Stimulated activated naive CD8-positive, alpha-beta T cell treated with anti-CD3 and anti-CD28 coated beads, Interleukin-15, amount 100 ng/mL, for 72 hours (primary cell): Measurements from ENCODE around the gene NXPH4.

Source experiments
- ATAC-seq: fragments of 150-1000 bp; cut with Tn5 transposase; 2 replicates; pipeline ENCODE4 v1.10.0; 2021; ENCODE audit warnings: mild to moderate bottlenecking, moderate library complexity
- DNase-seq, 2 donors: peaks; one replicate each; pipeline ENCODE4 v3.0.0; 2021 to 2022
- H3K27ac Mint-ChIP-seq, 2 donors: one replicate each; pipeline ENCODE4 v1.8.0; 2022; ENCODE audit warnings: mild to moderate bottlenecking in 2 of 2, mixed read lengths in 2 of 2, moderate library complexity in 2 of 2
- H3K27me3 Mint-ChIP-seq: one replicate; pipeline ENCODE4 v1.8.0; 2022; ENCODE audit warnings: mixed read lengths
- H3K4me1 Mint-ChIP-seq: one replicate; pipeline ENCODE4 v1.8.0; 2022; ENCODE audit warnings: mild to moderate bottlenecking, mixed read lengths
- H3K4me3 Mint-ChIP-seq, 2 donors: one replicate each; pipeline ENCODE4 v1.8.0; 2022; ENCODE audit warnings: mild to moderate bottlenecking in 2 of 2, mixed read lengths in 2 of 2, moderate library complexity in 1 of 2
- H3K9me3 Mint-ChIP-seq, 2 donors: one replicate each; pipeline ENCODE4 v1.8.0; 2022; ENCODE audit warnings: mixed read lengths in 2 of 2

The NXPH4 gene

GRCh38 chr12:57179331-57180086 is 37.1 kb upstream of the NXPH4 start:
- Mint-ChIP-seq H3K27me3 (no peaks in the 10 kb centered on the region), H3K4me3 (no peak overlapping the region), H3K9me3 (no peaks in the 10 kb centered on the region), H3K27ac (no peak overlapping the region), H3K4me1 (peaks cover 8% of the 10 kb centered on the region)
- ATAC-seq, result no peak
- DNase-seq, result no peak

- no peak for ATAC-seq
- no peak overlapping the region for H3K27ac Mint-ChIP-seq
These were observed 36.1 kb upstream of the NXPH4 start for GRCh38 chr12:57180321-57180989.

GRCh38 chr12:57181072-57181471 is 35.5 kb upstream of the NXPH4 start:
- peaks cover 8% of the 10 kb centered on the region for H3K4me1 Mint-ChIP-seq
- ATAC-seq (no peak), DNase-seq (no peak)

More at GRCh38 chr12:57180321-57180989, 36.1 kb upstream of the NXPH4 start:
- DNase-seq, result no peak
- Mint-ChIP-seq H3K4me3 (no peak overlapping the region), H3K4me1 (peaks cover 8% of the 10 kb centered on the region), H3K27me3 (no peaks in the 10 kb centered on the region), H3K9me3 (no peaks in the 10 kb centered on the region)

GRCh38 chr12:57181561-57182155 is 34.9 kb upstream of the NXPH4 start:
- Mint-ChIP-seq H3K27ac (no peak overlapping the region), H3K4me3 (no peak overlapping the region), H3K4me1 (peaks cover 8% of the 10 kb centered on the region), H3K9me3 (no peaks in the 10 kb centered on the region), H3K27me3 (no peaks in the 10 kb centered on the region)
- no peak for ATAC-seq
- no peak for DNase-seq

More at GRCh38 chr12:57181072-57181471, 35.5 kb upstream of the NXPH4 start:
- Mint-ChIP-seq H3K9me3 (no peaks in the 10 kb centered on the region), H3K4me3 (no peak overlapping the region), H3K27ac (no peak overlapping the region), H3K27me3 (no peaks in the 10 kb centered on the region)

GRCh38 chr12:57182918-57183575 is 33.5 kb upstream of the NXPH4 start:
- Mint-ChIP-seq H3K27ac (no peak overlapping the region), H3K4me3 (no peak overlapping the region), H3K4me1 (peaks cover 8% of the 10 kb centered on the region), H3K27me3 (no peaks in the 10 kb centered on the region), H3K9me3 (no peaks in the 10 kb centered on the region)
- peak; percentile 89 for ATAC-seq
- peak; percentile 76 to 77 for DNase-seq

- no peak overlapping the region for H3K27ac Mint-ChIP-seq
- H3K4me3 Mint-ChIP-seq, result no peak overlapping the region
- peaks cover 8% of the 10 kb centered on the region for H3K4me1 Mint-ChIP-seq
- no peaks in the 10 kb centered on the region for H3K27me3 Mint-ChIP-seq
- H3K9me3 Mint-ChIP-seq, result no peaks in the 10 kb centered on the region
- ATAC-seq, result no peak
- no peak for DNase-seq
These were observed 32.5 kb upstream of the NXPH4 start for GRCh38 chr12:57183939-57184725.

GRCh38 chr12:57185403-57185802 is 31.2 kb upstream of the NXPH4 start:
- no peaks in the 10 kb centered on the region for H3K27me3 Mint-ChIP-seq
- H3K4me1 Mint-ChIP-seq, result peaks cover 8% of the 10 kb centered on the region
- ATAC-seq, result no peak
- H3K9me3 Mint-ChIP-seq, result no peaks in the 10 kb centered on the region
- DNase-seq, result no peak
- H3K27ac Mint-ChIP-seq, result no peak overlapping the region
- no peak overlapping the region for H3K4me3 Mint-ChIP-seq

GRCh38 chr12:57185906-57186508 is 30.6 kb upstream of the NXPH4 start:
- Mint-ChIP-seq H3K27me3 (no peaks in the 10 kb centered on the region), H3K9me3 (no peaks in the 10 kb centered on the region), H3K4me1 (peaks cover 8% of the 10 kb centered on the region), H3K27ac (no peak overlapping the region), H3K4me3 (no peak overlapping the region)
- ATAC-seq, result no peak
- DNase-seq, result no peak

GRCh38 chr12:57187222-57188089 is 29.1 kb upstream of the NXPH4 start:
- Mint-ChIP-seq H3K4me1 (peaks cover 8% of the 10 kb centered on the region), H3K27me3 (no peaks in the 10 kb centered on the region), H3K4me3 (no peak overlapping the region), H3K9me3 (no peaks in the 10 kb centered on the region), H3K27ac (peak overlapping the region in 1 of 2 donors; percentile 7)
- no peak for ATAC-seq
- DNase-seq, result no peak

- Mint-ChIP-seq H3K27ac (no peak overlapping the region), H3K4me3 (no peak overlapping the region), H3K4me1 (peaks cover 3% of the 10 kb centered on the region), H3K27me3 (no peaks in the 10 kb centered on the region), H3K9me3 (no peaks in the 10 kb centered on the region)
- DNase-seq (no peak), ATAC-seq (no peak)
These were observed 28.5 kb upstream of the NXPH4 start for GRCh38 chr12:57188090-57188425.

GRCh38 chr12:57190037-57190436 is 26.6 kb upstream of the NXPH4 start:
- H3K27ac Mint-ChIP-seq, result no peak overlapping the region
- no peaks in the 10 kb centered on the region for H3K9me3 Mint-ChIP-seq
- ATAC-seq (no peak), DNase-seq (no peak)
- H3K4me3 Mint-ChIP-seq, result no peak overlapping the region
- H3K27me3 Mint-ChIP-seq, result no peaks in the 10 kb centered on the region
- no peaks in the 10 kb centered on the region for H3K4me1 Mint-ChIP-seq

- no peaks in the 10 kb centered on the region for H3K27me3 Mint-ChIP-seq
- no peak overlapping the region for H3K4me3 Mint-ChIP-seq
- no peaks in the 10 kb centered on the region for H3K4me1 Mint-ChIP-seq
- no peaks in the 10 kb centered on the region for H3K9me3 Mint-ChIP-seq
- no peak for DNase-seq
- no peak overlapping the region for H3K27ac Mint-ChIP-seq
- ATAC-seq, result no peak
These were observed 25.8 kb upstream of the NXPH4 start for GRCh38 chr12:57190821-57191220.

- Mint-ChIP-seq H3K9me3 (no peaks in the 10 kb centered on the region), H3K4me3 (no peak overlapping the region), H3K27ac (no peak overlapping the region), H3K4me1 (no peaks in the 10 kb centered on the region), H3K27me3 (no peaks in the 10 kb centered on the region)
- DNase-seq, result no peak
- ATAC-seq, result peak; percentile 18
These were observed 25.2 kb upstream of the NXPH4 start for GRCh38 chr12:57191410-57191809.

GRCh38 chr12:57192920-57193319 is 23.7 kb upstream of the NXPH4 start:
- H3K27ac Mint-ChIP-seq, result no peak overlapping the region
- ATAC-seq (no peak), DNase-seq (no peak)
- H3K4me3 Mint-ChIP-seq, result no peak overlapping the region
- no peaks in the 10 kb centered on the region for H3K9me3 Mint-ChIP-seq
- H3K27me3 Mint-ChIP-seq, result no peaks in the 10 kb centered on the region
- H3K4me1 Mint-ChIP-seq, result no peaks in the 10 kb centered on the region
